Right ventricle myocardium inferior (tissue), 1 donor: Measurements from ENCODE around the gene RABGAP1L. TPM values are rescaled to one million over a fixed set of nuclear protein-coding genes. Genes with fewer than 3 reads are reported as not detected.
"Not testable (repeated sequence)": the region's sequence is repeated elsewhere in the genome, so short reads cannot be mapped to it uniquely, and the experiment has no call there.

ENCODE experiments used
- ATAC-seq: fragments of 200-7000 bp; cut with Tn5 transposase; one replicate; pipeline ENCODE4 v1.9.1; 2020; ENCODE audit warnings: mild to moderate bottlenecking, moderate library complexity
- DNase-seq: peaks from one replicate; pipeline ENCODE4 v3.0.0; 2021; ENCODE audit errors: missing footprints
- intact Hi-C: fragments of 100-400 bp; cut with DNase I; formaldehyde crosslinking; loops from one replicate; pipeline ENCODE4 v1.11.0; 2022
- total RNA-seq: library from RNA; stranded (reverse); fragmentation: NEBNext Ultra II Directional; extraction: Animal tissue kit (Norgen Biotek cat#: 25700); gene quantifications from one replicate; pipeline ENCODE4 v1.2.1, GENCODE V29; 2021
- donor health status: DM: no; HTN: yes; CAD: no; lungs with severe emphysema.

RABGAP1L gene
- total RNA-seq, 1 donor from 2014 or later = 61.4 TPM

DNA sequence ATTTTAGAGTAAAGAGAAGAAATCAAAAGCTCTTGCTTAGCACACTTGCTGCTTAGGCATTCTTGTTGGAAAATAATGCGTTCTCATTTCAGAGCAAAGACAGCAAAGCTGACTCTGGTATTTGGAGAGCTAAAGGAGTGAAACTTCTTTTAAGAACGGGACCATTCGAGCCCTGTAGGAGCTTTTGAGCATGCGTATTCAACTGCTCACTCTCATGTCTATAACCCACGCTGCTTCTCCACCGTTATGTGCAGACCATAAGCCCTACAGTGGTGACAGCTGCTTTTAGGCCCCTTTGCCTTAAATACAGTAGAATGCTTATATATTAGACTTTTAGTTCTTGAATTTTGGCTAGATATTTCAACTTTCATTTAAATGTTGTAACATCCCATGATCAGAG, 626.2 kb downstream of the RABGAP1L start:
- DNase-seq = no peak
- ATAC-seq = no peak
- intact Hi-C loops = no loop called here

DNA sequence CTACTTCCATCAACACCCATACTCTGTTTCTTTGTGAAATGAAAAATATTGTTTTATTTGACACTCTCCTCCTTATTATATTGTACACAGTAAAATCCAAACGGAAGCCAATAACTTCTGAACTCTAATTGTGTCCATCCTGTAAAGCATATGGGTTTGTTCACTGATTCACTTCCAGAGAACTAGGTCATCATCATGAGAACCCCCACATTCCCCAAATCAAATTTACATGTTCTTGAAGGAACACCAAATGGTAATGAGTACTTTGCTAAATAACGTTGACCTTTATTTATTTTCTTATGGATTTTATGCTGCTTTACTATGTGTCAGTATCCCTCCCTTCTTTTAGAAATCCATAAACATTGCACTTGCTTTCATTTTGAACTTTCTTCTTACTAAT, 627.0 kb downstream of the RABGAP1L start:
- intact Hi-C loops = no loop called here
- no peak for ATAC-seq

DNA sequence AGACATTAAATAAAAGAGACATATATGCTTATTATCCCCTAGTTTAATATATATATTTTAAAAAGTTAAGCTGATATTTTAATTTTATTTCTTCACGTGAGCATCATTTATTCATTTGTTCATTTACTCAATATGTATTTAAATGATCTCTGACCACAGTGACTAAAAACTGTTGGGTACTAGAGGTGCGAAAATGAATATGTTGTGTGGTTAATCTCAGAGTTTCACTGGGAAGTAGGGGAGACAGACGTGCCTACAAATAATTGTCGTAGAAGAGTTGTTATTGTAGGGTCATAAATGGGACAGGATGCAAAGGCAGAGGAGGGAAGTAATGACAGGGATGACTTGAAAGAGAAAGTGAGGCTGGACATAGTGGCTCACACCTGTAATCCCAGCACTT, 627.4 kb downstream of the RABGAP1L start:
- DNase-seq (no peak), ATAC-seq (no peak)
- intact Hi-C loops = no loop called here

More for the DNA sequence above, 627.0 kb downstream of the RABGAP1L start:
- no peak for DNase-seq

DNA sequence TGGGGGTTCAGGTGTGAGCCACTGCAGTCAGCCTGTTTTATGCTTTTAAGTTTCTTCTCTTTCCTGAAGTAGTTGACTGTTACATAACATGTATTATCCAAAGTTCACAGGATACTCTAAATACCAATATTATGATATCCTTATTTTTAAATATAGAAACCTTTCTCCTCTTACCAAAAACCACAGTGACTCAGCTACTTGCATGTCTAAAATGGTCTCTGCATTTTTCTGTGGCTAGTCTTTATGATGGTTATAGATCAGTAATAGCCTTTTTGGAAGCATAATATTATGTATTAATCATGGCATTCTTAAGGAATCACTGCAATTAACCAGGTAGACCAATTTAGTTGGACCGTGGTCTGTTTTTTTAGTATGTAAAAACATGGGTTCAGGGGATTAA, 629.7 kb downstream of the RABGAP1L start:
- DNase-seq (no peak), ATAC-seq (no peak)
- intact Hi-C loops = no loop called here

DNA sequence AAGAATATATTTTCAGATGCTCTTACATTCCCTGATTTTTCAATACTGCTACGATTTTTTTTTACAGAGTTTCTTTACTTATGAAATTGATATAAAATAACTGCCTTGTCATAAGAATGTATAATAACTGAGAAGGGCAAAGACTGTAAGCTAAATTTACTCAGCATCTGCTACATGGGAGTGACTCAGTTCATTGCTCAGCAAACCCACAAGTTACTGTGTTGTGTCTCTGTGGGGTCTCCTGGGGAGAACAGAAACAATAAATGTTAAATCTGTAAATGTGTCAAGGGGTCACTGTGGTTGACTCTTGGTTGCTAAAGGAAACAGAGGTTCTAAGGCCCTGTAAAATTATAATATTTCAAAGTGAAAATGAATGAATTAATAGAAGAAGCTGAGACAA, 630.1 kb downstream of the RABGAP1L start:
- intact Hi-C loops = no loop called here
- no peak for ATAC-seq
- no peak for DNase-seq

DNA sequence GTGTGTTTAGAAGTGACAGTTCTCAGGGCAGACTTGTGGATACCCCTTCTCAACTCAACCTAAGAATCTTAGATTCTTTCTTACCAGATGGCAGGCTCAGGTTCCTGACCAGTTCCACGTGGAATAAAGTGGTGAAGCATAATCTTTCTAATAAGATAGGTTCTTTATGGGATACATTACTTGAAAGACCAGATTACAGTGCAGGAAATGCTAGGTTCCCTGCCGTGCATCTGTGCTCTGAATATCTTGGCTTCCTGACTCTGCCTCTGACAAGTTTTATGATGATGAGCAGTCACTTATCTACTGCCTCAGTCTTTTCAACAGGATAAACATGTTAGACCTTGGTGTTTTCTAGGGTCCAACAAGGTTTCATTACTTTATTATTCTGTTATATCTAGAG, 632.5 kb downstream of the RABGAP1L start:
- ATAC-seq (no peak), DNase-seq (no peak)
- intact Hi-C loops = no loop called here

DNA sequence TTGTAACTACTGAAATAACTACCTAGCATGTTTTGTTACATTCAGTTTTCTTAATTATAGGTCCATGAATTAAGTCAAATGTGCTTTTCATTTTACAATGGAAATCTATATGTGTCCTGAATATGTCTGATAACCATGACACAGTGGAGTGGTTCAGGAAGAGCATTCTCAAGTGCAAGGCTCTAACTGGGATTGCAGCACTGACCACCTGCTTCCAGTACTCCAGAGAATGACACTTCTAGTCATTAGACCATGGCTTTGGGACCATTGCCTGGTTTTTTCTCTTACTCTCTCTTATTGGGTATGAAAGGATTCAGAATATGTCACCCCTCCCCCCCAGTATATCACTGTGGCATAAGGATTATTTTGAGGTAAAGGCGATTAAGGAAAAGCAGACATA, 635.5 kb downstream of the RABGAP1L start:
- intact Hi-C loops = no loop called here
- ATAC-seq = no peak

DNA sequence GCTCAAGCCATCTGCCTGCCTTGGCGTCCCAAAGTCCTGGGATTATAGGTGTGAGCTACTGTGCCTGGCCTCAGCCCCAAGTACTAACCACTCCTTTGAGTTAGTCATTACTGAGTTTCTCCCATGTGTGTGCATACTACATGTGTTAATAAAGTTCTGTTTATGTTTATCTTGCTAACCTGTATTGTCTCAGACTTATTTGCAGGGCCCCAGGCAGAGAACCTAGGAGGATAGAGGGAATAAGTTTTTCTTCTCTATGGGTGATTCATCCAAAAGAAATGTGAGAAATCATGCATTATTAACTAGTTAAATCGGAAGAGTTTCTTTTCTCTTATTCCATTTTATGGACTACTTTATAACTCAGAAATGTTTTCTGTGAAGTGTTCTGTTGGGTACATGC, 636.5 kb downstream of the RABGAP1L start:
- ATAC-seq = no peak
- DNase-seq = no peak
- intact Hi-C loops = no loop called here

More for the DNA sequence above, 635.5 kb downstream of the RABGAP1L start:
- DNase-seq = no peak

DNA sequence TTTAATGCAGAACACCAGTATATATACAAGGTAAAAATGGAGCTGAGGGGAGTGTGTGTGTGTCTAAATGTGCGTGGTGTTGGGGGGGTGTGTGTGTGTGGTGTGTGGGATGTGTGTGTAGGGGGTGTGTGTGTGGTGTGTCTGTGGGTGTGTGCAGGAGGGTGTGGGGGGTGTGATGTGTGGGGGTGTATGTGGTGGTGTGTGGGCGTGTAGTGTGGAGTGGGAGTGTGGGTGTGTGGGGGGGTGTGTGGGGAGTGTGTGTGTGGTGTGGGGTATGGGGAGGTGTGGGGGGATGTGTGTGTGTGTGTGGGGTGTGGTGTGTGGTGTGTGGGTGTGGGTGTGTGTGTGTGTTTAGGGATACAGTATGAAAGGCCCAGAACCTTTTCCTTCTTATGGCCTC, 638.1 kb downstream of the RABGAP1L start:
- no peak for DNase-seq
- intact Hi-C loops = no loop called here
- ATAC-seq = no peak

DNA sequence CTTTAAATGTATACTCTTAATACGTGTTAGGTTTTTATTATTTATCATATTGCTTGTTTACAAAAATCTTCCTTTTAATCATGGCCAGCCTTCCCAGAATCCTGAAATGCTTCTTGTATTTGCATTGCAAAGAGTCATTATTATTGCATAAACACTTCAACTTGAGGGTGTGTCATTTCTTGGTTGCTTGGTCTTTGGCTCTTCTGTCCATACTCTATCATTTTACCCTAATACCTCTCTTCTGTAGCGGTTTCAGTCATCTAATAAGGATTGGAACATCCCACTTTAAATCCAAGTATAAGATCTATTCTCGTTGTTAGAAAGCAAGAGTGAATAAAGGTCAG, 639.8 kb downstream of the RABGAP1L start:
- intact Hi-C loops = no loop called here
- no peak for DNase-seq
- peak; percentile 6 for ATAC-seq

DNA sequence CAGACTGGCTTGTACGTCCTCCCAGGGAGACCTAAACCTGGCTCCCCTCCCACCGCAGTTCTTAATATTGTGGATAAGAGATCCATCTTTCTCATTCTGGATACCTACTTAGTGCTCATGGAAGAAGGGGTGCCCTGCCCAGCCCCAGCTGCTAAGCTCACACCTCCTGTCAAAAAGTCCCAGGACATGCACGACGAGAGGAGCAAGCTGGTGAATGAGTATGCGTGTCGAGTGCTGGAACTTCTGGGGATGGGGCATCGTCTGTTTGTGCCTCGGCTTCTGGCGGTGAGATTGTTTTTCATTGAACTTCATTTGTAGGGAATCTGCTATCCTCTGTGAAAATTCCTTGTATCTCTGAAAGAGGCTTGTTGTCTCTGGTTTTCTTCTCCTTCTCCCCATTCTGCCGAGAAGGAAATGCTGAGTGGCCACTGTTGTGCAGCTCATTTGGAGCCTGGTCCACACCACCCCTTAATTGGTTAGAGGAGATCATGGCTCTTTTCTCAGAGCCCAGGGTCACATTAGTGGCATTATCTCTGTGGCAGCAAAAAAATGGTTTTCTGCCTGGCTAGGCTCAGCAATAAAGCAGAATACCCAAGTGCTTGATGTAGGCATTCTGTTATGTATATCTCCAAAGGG, 641.0 kb downstream of the RABGAP1L start:
- intact Hi-C loops = no loop called here
- ATAC-seq (peak; percentile 24), DNase-seq (no peak)

DNA sequence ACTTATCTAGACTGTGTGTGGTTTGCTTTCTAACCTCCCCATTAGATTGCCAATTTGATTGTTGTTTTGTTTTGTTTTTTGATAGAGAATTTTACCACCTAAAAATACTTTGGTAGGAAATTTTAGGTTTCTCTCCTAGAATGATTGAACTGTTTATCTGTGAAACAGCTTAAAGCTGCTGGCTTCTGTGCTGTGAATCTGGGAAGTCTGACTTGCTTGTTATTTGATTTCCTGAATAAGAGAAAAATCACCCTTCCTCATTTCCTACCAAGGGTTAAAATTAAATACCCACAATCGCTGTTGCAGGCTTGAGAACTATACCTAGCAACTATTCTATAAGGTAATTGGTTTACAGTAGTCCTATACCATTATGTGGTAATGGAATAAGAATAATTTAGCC, 641.6 kb downstream of the RABGAP1L start:
- intact Hi-C loops = no loop called here
- DNase-seq (no peak), ATAC-seq (no peak)

DNA sequence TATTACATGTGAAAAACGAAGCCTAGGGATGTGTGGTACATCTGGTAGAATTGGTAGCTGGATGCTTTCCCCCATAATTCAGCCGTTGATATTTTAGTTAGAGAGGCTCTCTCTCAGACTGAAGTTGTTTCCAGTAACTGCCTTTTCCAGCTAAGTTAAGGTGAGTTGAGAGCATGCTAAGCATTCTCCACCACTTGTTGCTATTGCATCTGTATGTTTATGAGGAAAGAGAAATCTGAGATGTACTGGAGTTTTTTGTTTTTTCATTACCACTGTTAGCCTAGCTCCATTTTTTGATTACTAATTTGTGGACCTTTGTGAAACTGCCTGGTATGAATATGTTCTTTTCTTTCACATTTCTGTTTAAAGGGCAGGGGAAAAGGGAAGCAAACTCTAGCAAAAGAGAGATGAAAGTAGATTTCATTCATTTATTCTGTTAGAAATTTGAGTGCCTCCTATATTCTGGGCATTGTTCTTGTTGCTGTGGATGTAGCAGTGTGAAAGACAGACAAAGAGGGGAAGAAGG, 650.5 kb downstream of the RABGAP1L start:
- ATAC-seq = no peak
- no peak for DNase-seq

DNA sequence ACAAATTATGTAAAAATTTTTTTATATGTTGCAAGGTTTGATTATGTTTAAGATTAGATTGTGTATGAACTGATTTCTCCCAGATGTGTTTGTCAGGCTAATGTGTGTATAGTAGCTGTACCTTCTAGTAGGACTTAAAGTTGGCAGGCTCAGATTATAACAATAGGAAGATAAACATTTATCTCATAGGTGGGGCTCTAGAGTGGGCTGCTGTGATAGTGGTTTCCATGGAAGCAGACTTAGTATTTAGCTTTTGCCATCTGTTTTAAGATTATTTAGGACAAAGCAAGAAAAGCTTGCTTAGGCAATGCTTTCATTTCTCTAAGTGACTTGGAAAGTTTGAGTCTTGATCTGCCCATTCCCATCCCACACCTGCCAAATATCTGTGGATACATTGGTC, 652.7 kb downstream of the RABGAP1L start:
- no peak for ATAC-seq
- DNase-seq = no peak
- intact Hi-C loops = no loop called here

More for the DNA sequence above, 650.5 kb downstream of the RABGAP1L start:
- intact Hi-C loops = no loop called here

DNA sequence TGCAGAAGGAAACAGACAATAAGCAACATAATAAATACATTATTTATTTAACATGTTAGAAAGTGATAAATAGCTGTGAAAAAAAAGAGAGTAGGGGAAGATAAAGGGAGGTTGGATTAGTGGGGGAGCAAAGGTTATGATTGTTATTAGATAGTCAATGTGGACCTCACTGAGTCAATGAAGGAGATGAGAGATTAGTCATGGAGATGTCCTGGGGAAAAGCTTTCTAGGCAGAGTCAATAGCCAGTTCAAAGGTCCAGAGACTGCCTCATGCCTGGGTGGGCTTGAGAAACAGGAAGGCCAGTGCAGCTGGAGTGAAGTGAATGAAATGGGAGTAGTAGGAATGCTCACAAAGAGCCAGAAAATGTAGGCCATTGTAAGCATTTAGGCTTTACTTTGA, 653.3 kb downstream of the RABGAP1L start:
- DNase-seq (no peak), ATAC-seq (no peak)
- intact Hi-C loops = no loop called here

DNA sequence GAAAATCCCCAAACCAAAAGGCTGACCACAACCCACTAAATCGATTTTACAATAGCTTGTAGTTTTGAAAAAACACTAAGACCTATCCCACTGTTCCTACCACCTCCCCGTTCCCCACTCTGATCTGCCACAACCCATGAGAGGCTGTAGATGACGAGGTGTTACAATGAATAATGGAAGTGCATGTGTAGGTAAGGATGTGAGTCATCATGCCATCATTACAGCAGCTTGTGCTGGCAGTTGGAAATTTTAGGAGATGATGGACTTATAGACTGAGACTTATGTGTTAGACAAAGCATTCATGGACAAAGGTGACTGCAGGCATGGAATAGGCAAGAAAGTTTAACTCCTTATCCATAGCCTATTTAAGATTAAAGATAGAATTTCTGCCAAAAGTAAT, 655.7 kb downstream of the RABGAP1L start:
- intact Hi-C loops = no loop called here
- ATAC-seq = no peak
- no peak for DNase-seq

DNA sequence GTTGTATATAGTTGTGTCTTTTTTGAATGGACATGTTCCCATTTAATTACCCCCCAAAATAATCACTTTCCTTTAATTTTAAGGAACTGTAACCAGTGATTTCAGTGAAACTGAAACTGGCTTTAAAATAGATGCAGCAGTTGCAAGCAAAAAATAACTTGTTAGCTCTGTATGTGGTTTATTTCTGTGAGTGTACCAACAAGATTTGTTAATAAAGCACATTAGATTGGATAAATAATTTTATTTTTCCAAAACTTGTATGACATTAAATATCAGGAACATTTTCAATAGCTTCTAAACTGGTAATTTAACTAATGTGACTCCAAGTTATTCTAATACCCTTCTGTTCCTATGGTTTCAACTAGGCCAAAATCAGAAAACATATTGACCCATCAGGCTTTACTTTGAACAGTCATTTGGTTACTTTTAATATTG, 656.2 kb downstream of the RABGAP1L start:
- no peak for ATAC-seq
- no peak for DNase-seq
- intact Hi-C loops = no loop called here

DNA sequence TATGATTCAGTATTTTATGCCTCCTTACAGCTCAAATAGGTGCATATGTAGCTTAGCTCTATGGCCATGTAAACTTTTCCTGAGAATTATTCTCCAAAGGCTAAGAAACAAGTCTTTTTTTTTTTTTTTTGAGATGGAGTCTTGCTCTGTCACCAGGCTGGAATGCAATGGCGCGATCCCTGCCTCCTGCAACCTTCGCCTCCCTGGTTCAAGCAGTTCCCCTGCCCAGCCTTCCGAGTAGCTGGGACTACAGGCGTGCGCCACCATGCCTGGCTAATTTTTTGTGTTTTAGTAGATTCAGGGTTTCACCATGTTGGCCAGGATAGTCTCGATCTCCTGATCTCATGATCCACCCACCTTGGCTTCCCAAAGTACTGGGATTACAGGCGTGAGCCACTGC, 657.3 kb downstream of the RABGAP1L start:
- intact Hi-C loops, ATAC-seq, DNase-seq: not testable (repeated sequence)

DNA sequence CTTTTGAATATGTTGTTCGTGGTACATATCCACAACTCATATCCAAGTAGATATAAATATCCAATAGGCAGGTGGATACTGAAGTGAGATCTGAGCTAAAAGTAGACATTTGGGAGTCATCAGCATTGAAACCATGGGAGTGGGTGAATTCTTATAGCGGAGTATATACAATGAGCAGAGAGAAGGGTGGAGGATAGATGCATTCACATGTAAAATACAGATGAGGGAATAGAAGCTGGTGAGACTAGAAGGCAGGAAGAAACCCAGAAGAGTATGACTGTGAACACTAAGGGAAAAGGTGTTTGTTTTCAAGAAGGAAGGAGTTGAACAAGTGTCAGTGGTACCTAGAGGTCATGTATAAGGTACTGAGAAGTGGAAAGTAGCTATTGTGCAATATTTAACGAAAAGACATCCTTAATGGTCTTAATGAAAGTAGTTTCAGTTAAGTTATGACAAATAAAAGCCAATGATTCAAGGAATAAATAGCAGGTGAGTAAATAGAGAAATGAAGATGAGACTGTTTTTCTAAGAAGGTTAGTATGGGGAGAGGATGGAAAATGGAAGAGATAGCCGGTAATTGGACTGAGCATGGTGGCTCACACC, 658.8 kb downstream of the RABGAP1L start:
- ATAC-seq = no peak
- intact Hi-C loops = no loop called here
- DNase-seq = no peak

DNA sequence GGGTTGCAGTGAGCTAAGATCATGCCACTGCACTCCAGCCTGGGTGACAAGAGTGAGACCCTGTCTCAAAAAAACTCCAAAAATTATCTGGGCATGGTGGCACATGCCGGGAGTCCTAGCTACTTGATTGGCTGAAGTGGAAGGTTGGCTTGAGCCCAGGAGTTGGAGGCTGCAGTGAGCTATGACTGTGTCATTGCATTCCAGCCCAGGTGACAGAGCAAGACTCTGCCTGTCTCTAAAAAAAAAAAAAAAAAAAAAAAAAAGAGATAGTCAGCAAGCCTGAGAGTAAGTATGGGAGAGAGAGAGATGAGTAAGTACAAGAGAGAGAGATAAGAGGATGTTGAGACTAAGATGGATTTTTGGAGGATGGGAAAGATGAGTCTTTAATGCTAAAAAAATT, 659.6 kb downstream of the RABGAP1L start:
- ATAC-seq (no peak), DNase-seq (no peak)
- intact Hi-C loops = no loop called here

DNA sequence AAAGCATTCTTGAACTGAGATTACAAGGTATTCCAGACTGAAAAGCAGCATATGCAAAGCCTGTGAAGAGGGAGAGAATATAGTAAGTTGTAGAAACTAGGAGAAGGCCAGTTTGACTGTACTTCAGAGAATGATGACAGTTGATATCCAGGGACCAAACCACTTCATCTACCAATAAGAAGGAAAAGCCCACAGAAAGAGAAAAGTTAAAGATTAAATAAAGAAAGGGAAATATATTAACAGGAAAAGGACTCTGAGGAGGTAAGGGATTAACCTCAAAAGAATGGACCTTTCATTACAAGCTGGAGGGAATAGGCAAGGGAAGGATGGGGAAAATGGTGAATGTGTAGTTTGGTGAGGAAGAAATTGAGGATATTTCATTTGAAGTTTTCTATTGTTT, 660.3 kb downstream of the RABGAP1L start:
- DNase-seq = no peak
- ATAC-seq = no peak
- intact Hi-C loops = no loop called here
